Vagina (tissue), 2 donors: ENCODE data around the gene PAPLN. TPM values are rescaled to one million over a fixed set of nuclear protein-coding genes. Genes with fewer than 3 reads are reported as not detected.

Experiments
- DNase-seq, 2 donors: peaks; one replicate each; pipeline ENCODE4 v3.0.0-alpha.2; 2017; ENCODE audit errors: extremely low spot score in 2 of 2
- H3K27ac ChIP-seq: fragments of 200-600 bp; sonication (generic); one replicate; pipeline ENCODE4 v1.5.1; 2019
- H3K27me3 ChIP-seq: fragments of 200-600 bp; sonication (generic); one replicate; pipeline ENCODE4 v1.5.1; 2019
- H3K36me3 ChIP-seq, 2 donors: fragments of 200-600 bp; sonication (generic); one replicate each; pipeline ENCODE4 v1.5.1; 2017 to 2019
- H3K4me1 ChIP-seq: fragments of 200-600 bp; sonication (generic); one replicate; pipeline ENCODE4 v1.5.1; 2019
- H3K4me3 ChIP-seq, 2 donors: fragments of 200-600 bp; sonication (generic); 1 replicate in 1 of 2; 2 replicates in 1 of 2; pipeline ENCODE4 v1.5.1; 2016 to 2019
- H3K9me3 ChIP-seq: fragments of 200-600 bp; sonication (generic); one replicate; pipeline ENCODE4 v1.5.1; 2019
- CTCF ChIP-seq, 3 experiments: fragments of 450-650 bp in 2 of 3; fragments of 200-600 bp in 1 of 3; sonication (generic) in 1 of 3; IDR thresholded peaks; one replicate each; pipeline ENCODE4 v1.5.1; 2017 to 2019; ENCODE audit warnings: antibody characterized with exemption in 3 of 3, mild to moderate bottlenecking in 2 of 3, moderate library complexity in 2 of 3
- POLR2A ChIP-seq, 2 donors: fragments of 450-650 bp; IDR thresholded peaks; one replicate each; pipeline ENCODE4 v1.6.1; 2017; ENCODE audit warnings: antibody characterized with exemption in 2 of 2, mild to moderate bottlenecking in 2 of 2, moderate library complexity in 2 of 2
- POLR2AphosphoS5 ChIP-seq, 2 donors: sonication (generic); formaldehyde crosslinking; IDR thresholded peaks; one replicate each; pipeline ENCODE4 v1.9.0; 2017; ENCODE audit warnings: antibody characterized with exemption in 2 of 2, mild to moderate bottlenecking in 2 of 2, low read depth in 1 of 2; ENCODE audit not compliant: insufficient read depth in 1 of 2
- intact Hi-C: fragments of 100-400 bp; cut with DNase I; formaldehyde crosslinking; loops from one replicate; pipeline ENCODE4 v1.15.1; 2023
- total RNA-seq: library from RNA; depleted of rRNA; stranded (reverse); fragments of >200 nt; gene quantifications from one replicate; pipeline ENCODE4 v1.2.3, GENCODE V29; 2016

The PAPLN gene
- total RNA-seq, 1 donor from 2014 or later, result 16.2 TPM

- no peak for DNase-seq
- Histone ChIP-seq H3K27ac (no peak overlapping the region), H3K4me3 (no peak overlapping the region), H3K4me1 (no peaks in the 10 kb centered on the region), H3K27me3 (no peaks in the 10 kb centered on the region), H3K9me3 (no peaks in the 10 kb centered on the region), H3K36me3 (no peaks in the 10 kb centered on the region)
- intact Hi-C loops, result no loop called here
- TF ChIP-seq POLR2A (IDR thresholded peaks at IDR 0.05), result no peak
Observed at GRCh38 chr14:73251516-73252215, 14.4 kb downstream of the PAPLN start.

- Histone ChIP-seq H3K4me3 (no peak overlapping the region), H3K36me3 (no peaks in the 10 kb centered on the region), H3K9me3 (no peaks in the 10 kb centered on the region), H3K27me3 (no peaks in the 10 kb centered on the region), H3K4me1 (no peaks in the 10 kb centered on the region), H3K27ac (no peak overlapping the region)
- DNase-seq, result no peak
- intact Hi-C loops, result no loop called here
- no peak for TF ChIP-seq POLR2AphosphoS5 (IDR thresholded peaks at IDR 0.05; ENCODE audit: insufficient read depth in 1 of 2, low read depth in 1 of 2)
- no peak for TF ChIP-seq POLR2A (IDR thresholded peaks at IDR 0.05)
- TF ChIP-seq CTCF (IDR thresholded peaks at IDR 0.05), result no peak
Observed at GRCh38 chr14:73252491-73253322, 15.4 kb downstream of the PAPLN start.

GRCh38 chr14:73253323-73253610 lies 16.0 kb downstream of the PAPLN start:
- H3K4me1 ChIP-seq, result no peaks in the 10 kb centered on the region
- H3K36me3 ChIP-seq, result no peaks in the 10 kb centered on the region
- no peaks in the 10 kb centered on the region for H3K9me3 ChIP-seq
- TF ChIP-seq POLR2AphosphoS5 (IDR thresholded peaks at IDR 0.05; ENCODE audit: insufficient read depth in 1 of 2, low read depth in 1 of 2), result no peak
- TF ChIP-seq POLR2A (IDR thresholded peaks at IDR 0.05), result no peak
- no peak for TF ChIP-seq CTCF (IDR thresholded peaks at IDR 0.05)
- intact Hi-C loops, result no loop called here
- no peak overlapping the region for H3K27ac ChIP-seq
- no peak for DNase-seq
- H3K27me3 ChIP-seq, result no peaks in the 10 kb centered on the region
- H3K4me3 ChIP-seq, result no peak overlapping the region

GRCh38 chr14:73253721-73254120 lies 16.4 kb downstream of the PAPLN start:
- intact Hi-C loops, result no loop called here
- H3K4me3 ChIP-seq, result no peak overlapping the region
- no peaks in the 10 kb centered on the region for H3K9me3 ChIP-seq
- DNase-seq, result no peak
- no peaks in the 10 kb centered on the region for H3K36me3 ChIP-seq
- TF ChIP-seq POLR2A (IDR thresholded peaks at IDR 0.05), result no peak
- no peak for TF ChIP-seq POLR2AphosphoS5 (IDR thresholded peaks at IDR 0.05; ENCODE audit: insufficient read depth in 1 of 2, low read depth in 1 of 2)
- TF ChIP-seq CTCF (IDR thresholded peaks at IDR 0.05), result no peak
- H3K4me1 ChIP-seq, result no peaks in the 10 kb centered on the region
- no peak overlapping the region for H3K27ac ChIP-seq
- no peaks in the 10 kb centered on the region for H3K27me3 ChIP-seq

- no peak overlapping the region for H3K4me3 ChIP-seq
- no peak overlapping the region for H3K27ac ChIP-seq
- no peaks in the 10 kb centered on the region for H3K36me3 ChIP-seq
- no peaks in the 10 kb centered on the region for H3K27me3 ChIP-seq
- no peaks in the 10 kb centered on the region for H3K4me1 ChIP-seq
- no peaks in the 10 kb centered on the region for H3K9me3 ChIP-seq
- intact Hi-C loops, result no loop called here
- no peak for DNase-seq
- no peak for TF ChIP-seq POLR2A (IDR thresholded peaks at IDR 0.05)
- TF ChIP-seq POLR2AphosphoS5 (IDR thresholded peaks at IDR 0.05; ENCODE audit: insufficient read depth in 1 of 2, low read depth in 1 of 2), result no peak
- no peak for TF ChIP-seq CTCF (IDR thresholded peaks at IDR 0.05)
Observed at GRCh38 chr14:73254247-73255004, 17.1 kb downstream of the PAPLN start.
